ENCODE data around the gene EMX1.

The EMX1 gene

GRCh38 chr2:72961853-72962468 lies 44.6 kb downstream of the EMX1 start:
- Histone ChIP-seq H3K36me3 (replicated peaks) (no peaks in the 10 kb centered on the region), H3K27me3 (replicated peaks) (no peaks in the 10 kb centered on the region), H3K4me3 (ENCODE audit: low read depth, low read length) (no peak overlapping the region), H3K27ac (no peak overlapping the region)
- in situ Hi-C loops (cut with HindIII; ENCODE audit: low pct_ligation_motif_present, low sequenced_read_pairs), result no loop called here
- DNase-seq, result no peak
- TF ChIP-seq CTCF (IDR thresholded peaks at IDR 0.05; ENCODE audit: low read depth, low read length, missing control alignments), result no peak

- TF ChIP-seq CTCF (IDR thresholded peaks at IDR 0.05; ENCODE audit: low read depth, low read length, missing control alignments), result no peak
- Histone ChIP-seq H3K27ac (no peak overlapping the region), H3K27me3 (replicated peaks) (no peaks in the 10 kb centered on the region), H3K36me3 (replicated peaks) (no peaks in the 10 kb centered on the region), H3K4me3 (ENCODE audit: low read depth, low read length) (no peak overlapping the region)
- in situ Hi-C loops (cut with HindIII; ENCODE audit: low pct_ligation_motif_present, low sequenced_read_pairs), result no loop called here
- no peak for DNase-seq
Observed at GRCh38 chr2:72962911-72963310, 45.6 kb downstream of the EMX1 start.

- no peaks in the 10 kb centered on the region for H3K27me3 ChIP-seq (replicated peaks)
- no peak for TF ChIP-seq CTCF (IDR thresholded peaks at IDR 0.05; ENCODE audit: low read depth, low read length, missing control alignments)
- no peak for DNase-seq
- no peaks in the 10 kb centered on the region for H3K36me3 ChIP-seq (replicated peaks)
- H3K4me3 ChIP-seq (ENCODE audit: low read depth, low read length), result no peak overlapping the region
- in situ Hi-C loops (cut with HindIII; ENCODE audit: low pct_ligation_motif_present, low sequenced_read_pairs), result no loop called here
- H3K27ac ChIP-seq, result no peak overlapping the region
Observed at GRCh38 chr2:72963423-72964145, 46.3 kb downstream of the EMX1 start.

DNA sequence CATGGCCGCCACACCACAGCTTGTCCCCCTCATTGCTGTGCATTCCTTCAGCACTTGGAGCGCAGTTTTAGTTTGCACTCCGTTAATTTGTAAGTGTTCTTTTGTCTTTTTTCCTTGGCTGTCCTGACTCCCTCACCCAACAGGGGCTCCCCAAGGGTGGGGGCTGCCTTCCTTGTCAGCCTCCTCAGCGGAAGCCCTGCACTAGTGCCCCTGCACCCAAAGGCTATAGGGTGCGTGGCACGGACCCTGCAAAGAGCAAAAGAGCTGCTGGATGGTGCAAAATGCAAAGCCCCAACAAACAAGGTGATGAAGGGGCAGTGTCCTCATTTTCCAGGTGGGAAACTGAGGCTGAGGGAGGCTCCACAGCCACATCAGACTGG lies 46.8 kb downstream of the EMX1 start:
- Histone ChIP-seq H3K4me3 (ENCODE audit: low read depth, low read length) (no peak overlapping the region), H3K36me3 (replicated peaks) (no peaks in the 10 kb centered on the region), H3K27me3 (replicated peaks) (no peaks in the 10 kb centered on the region), H3K27ac (no peak overlapping the region)
- no peak for TF ChIP-seq CTCF (IDR thresholded peaks at IDR 0.05; ENCODE audit: low read depth, low read length, missing control alignments)
- in situ Hi-C loops (cut with HindIII; ENCODE audit: low pct_ligation_motif_present, low sequenced_read_pairs), result no loop called here
- DNase-seq, result no peak

DNA sequence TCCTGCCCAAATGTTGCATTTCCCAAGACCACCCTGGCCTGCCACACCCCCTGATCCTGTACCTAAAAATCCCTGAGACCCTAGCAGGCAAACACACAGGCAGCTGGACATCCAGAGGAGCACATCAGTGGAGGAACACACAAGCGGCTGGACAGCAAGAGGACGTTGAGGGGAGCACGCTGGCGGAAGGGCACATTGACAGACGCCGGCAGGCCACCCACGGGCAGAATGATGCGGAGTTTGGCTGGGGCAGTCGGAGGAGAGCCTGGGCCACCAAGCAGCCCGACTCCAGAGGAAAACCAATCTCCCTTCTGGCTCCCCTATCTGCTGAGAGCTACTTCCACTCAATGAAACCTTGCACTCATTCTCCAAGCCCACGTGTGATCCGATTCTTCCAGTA lies 47.7 kb downstream of the EMX1 start:
- in situ Hi-C loops (cut with HindIII; ENCODE audit: low pct_ligation_motif_present, low sequenced_read_pairs), result no loop called here
- no peaks in the 10 kb centered on the region for H3K27me3 ChIP-seq (replicated peaks)
- H3K4me3 ChIP-seq (ENCODE audit: low read depth, low read length), result no peak overlapping the region
- no peaks in the 10 kb centered on the region for H3K36me3 ChIP-seq (replicated peaks)
- H3K27ac ChIP-seq, result no peak overlapping the region
- DNase-seq, result no peak
- no peak for TF ChIP-seq CTCF (IDR thresholded peaks at IDR 0.05; ENCODE audit: low read depth, low read length, missing control alignments)
